WI38 (cell line): ENCODE measurements around the gene AMPH.

Experiments
- H3K4me3 ChIP-seq: 2 replicates; pipeline ENCODE4 v1.5.1; 2011; ENCODE audit warnings: low read depth, mild to moderate bottlenecking, control low read depth, low read length
- CTCF ChIP-seq: IDR thresholded peaks from 2 replicates; pipeline ENCODE4 v1.5.1; 2012; ENCODE audit warnings: low read depth, mild to moderate bottlenecking, control low read depth, low read length

The AMPH gene

GRCh38 chr7:38465956-38466355, 165.2 kb downstream of the AMPH start:
- no peak overlapping the region for H3K4me3 ChIP-seq
- TF ChIP-seq CTCF = no peak

GRCh38 chr7:38463277-38464225, 167.6 kb downstream of the AMPH start:
- TF ChIP-seq CTCF = no peak
- H3K4me3 ChIP-seq = no peak overlapping the region

GRCh38 chr7:38462819-38463218, 168.4 kb downstream of the AMPH start:
- TF ChIP-seq CTCF = no peak
- H3K4me3 ChIP-seq = no peak overlapping the region

- no peak for TF ChIP-seq CTCF
- H3K4me3 ChIP-seq = no peak overlapping the region
Observed at GRCh38 chr7:38461887-38462286, 169.3 kb downstream of the AMPH start.

- TF ChIP-seq CTCF = no peak
- no peak overlapping the region for H3K4me3 ChIP-seq
Observed at GRCh38 chr7:38453826-38454225, 177.3 kb downstream of the AMPH start.

GRCh38 chr7:38453168-38453567, 178.0 kb downstream of the AMPH start:
- TF ChIP-seq CTCF = no peak
- no peak overlapping the region for H3K4me3 ChIP-seq

- no peak for TF ChIP-seq CTCF
- no peak overlapping the region for H3K4me3 ChIP-seq
Observed at GRCh38 chr7:38452681-38453108, 178.5 kb downstream of the AMPH start.
